ENCODE measurements around the gene ARHGAP18. TPM values are rescaled to one million over a fixed set of nuclear protein-coding genes. Genes with fewer than 3 reads are reported as not detected.

The ARHGAP18 gene
- 29.0 and 31.4 TPM in 2 replicates for total RNA-seq

GRCh38 chr6:129709769-129710449, at the start of gene ARHGAP18:
Gene ARHGAP18, minus strand, starts transcription at chr6:129710177. Its CDS starts 41 bp downstream, at chr6:129710136.
- DNase-seq (ENCODE audit: low read depth): peak; percentile 91

GRCh38 chr6:129755787-129756186, 45.8 kb upstream of the ARHGAP18 start:
- DNase-seq (ENCODE audit: low read depth): no peak

GRCh38 chr6:129754750-129755149, 44.8 kb upstream of the ARHGAP18 start:
- no peak for DNase-seq (ENCODE audit: low read depth)

- DNase-seq (ENCODE audit: low read depth): peak; percentile 38
These were observed 43.4 kb upstream of the ARHGAP18 start for GRCh38 chr6:129753422-129753821.

- no peak for DNase-seq (ENCODE audit: low read depth)
These were observed 41.4 kb upstream of the ARHGAP18 start for GRCh38 chr6:129751384-129751783.

- DNase-seq (ENCODE audit: low read depth): no peak
These were observed 40.4 kb upstream of the ARHGAP18 start for GRCh38 chr6:129750360-129750759.

- peak; percentile 36 for DNase-seq (ENCODE audit: low read depth)
These were observed 39.8 kb upstream of the ARHGAP18 start for GRCh38 chr6:129749749-129750120.

- peak; percentile 83 for DNase-seq (ENCODE audit: low read depth)
These were observed 39.1 kb upstream of the ARHGAP18 start for GRCh38 chr6:129748901-129749748.

- DNase-seq (ENCODE audit: low read depth): peak; percentile 55
These were observed 38.4 kb upstream of the ARHGAP18 start for GRCh38 chr6:129748212-129748900.

- no peak for DNase-seq (ENCODE audit: low read depth)
These were observed 37.7 kb upstream of the ARHGAP18 start for GRCh38 chr6:129747588-129748112.

GRCh38 chr6:129744880-129745237, 34.9 kb upstream of the ARHGAP18 start:
- no peak for DNase-seq (ENCODE audit: low read depth)

GRCh38 chr6:129744201-129744879, 34.4 kb upstream of the ARHGAP18 start:
- peak; percentile 89 for DNase-seq (ENCODE audit: low read depth)

- DNase-seq (ENCODE audit: low read depth): no peak
These were observed 30.0 kb upstream of the ARHGAP18 start for GRCh38 chr6:129740013-129740412.

- DNase-seq (ENCODE audit: low read depth): no peak
These were observed 26.1 kb upstream of the ARHGAP18 start for GRCh38 chr6:129736105-129736504.

GRCh38 chr6:129733290-129733689, 23.3 kb upstream of the ARHGAP18 start:
- no peak for DNase-seq (ENCODE audit: low read depth)

- DNase-seq (ENCODE audit: low read depth): no peak
These were observed 22.6 kb upstream of the ARHGAP18 start for GRCh38 chr6:129732542-129732941.

- no peak for DNase-seq (ENCODE audit: low read depth)
These were observed 22.1 kb upstream of the ARHGAP18 start for GRCh38 chr6:129732034-129732433.

GRCh38 chr6:129731428-129731827, 21.5 kb upstream of the ARHGAP18 start:
- no peak for DNase-seq (ENCODE audit: low read depth)

GRCh38 chr6:129730477-129731165, 20.6 kb upstream of the ARHGAP18 start:
- DNase-seq (ENCODE audit: low read depth): peak; percentile 58

- DNase-seq (ENCODE audit: low read depth): no peak
These were observed 16.7 kb upstream of the ARHGAP18 start for GRCh38 chr6:129726650-129727049.

- no peak for DNase-seq (ENCODE audit: low read depth)
These were observed 15.4 kb upstream of the ARHGAP18 start for GRCh38 chr6:129725341-129725740.

All from renal cortical epithelial cell (primary cell).